NOMO-1 (cell line): ENCODE results near the gene TICAM2.

Experiments used
- DNase-seq, 2 experiments: peaks; one replicate each; lab custom pipeline; 2025; ENCODE audit not compliant: unreplicated experiment in 2 of 2; lab: John Stamatoyannopoulos, UW

Gene TICAM2

DNA sequence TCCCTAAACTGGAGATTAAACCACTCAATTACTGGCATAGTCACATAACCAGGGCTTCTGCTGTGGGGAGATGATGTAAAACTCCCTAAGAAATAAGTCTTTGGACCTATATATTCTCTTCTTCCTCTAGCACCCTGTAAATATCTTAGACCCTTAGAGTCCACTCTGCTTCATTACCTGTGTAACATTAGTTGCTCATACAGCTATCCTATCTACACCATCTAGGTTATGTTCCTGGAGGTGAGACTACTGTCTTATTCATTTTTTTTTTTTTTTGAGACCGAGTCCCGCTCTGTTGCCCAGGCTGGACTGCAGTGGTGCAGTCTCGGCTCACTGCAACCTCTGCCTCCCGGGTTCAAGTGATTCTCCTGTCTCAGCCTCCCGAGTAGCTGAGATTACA is 9.6 kb upstream of the TICAM2 start:
- no peak for DNase-seq

DNA sequence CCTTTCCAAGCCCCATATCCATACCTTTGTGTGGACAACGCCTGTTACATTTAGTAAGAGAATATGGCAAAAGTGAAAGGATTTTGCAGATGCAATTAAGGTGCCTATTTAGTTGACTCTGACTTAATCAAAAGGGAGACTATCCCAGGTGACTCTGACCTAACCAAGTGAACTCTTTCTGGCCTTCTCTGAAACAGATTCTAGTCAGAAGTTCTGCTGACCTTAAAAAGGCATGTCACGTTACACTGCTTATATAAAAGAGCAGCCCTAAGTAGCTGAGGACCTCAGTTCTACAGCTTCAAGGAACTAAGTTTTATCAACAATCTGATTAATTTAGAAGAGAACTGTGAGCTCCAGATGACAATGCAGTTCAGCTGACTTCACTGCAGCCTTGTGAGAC is 5.7 kb upstream of the TICAM2 start:
- DNase-seq = no peak

DNA sequence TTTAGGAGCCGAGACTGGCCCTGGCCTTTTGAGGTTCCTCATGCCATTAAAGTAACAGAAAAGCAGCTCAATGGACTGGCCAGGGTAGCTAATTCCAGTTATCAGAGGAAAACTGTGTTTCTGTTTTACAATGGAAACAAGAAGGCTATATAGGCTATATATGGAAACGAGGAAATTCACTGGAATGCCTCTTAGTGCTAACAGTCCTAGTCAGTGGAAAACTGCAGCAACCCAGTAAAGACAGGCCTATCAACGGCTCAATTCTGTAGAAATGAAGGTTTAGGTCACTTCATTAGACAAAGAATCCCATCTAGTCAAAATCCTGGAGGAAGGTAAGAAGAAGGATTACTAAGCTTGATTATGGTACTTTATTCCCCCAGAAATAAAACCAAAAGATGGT is 3.2 kb upstream of the TICAM2 start:
- DNase-seq = no peak

DNA sequence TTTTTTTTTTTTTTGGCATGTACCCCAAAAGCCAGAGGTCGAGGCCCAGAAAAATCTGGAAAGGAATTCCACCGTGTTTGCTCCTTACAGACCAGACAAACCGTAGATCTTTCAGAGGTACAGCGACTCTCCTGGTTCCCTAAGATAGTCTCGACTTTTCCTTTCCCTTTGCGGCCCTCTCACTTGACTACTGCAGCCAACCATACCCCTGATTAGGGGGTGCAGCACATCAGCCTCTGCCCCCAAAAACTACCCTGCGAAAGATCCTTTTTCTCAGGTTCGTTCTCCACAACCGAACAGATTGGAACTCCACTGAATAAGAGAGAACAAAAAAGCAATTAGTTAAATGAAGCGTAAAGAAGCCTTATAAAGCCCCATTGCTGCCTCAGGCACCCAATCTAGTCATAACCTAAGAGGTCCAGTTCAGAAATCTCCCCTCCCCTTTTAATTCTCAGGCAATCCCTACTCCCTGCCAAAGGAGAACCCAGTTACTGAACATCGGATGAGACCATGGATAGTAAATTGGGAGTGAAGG is 379 bp upstream of the TICAM2 start:
- no peak for DNase-seq

DNA sequence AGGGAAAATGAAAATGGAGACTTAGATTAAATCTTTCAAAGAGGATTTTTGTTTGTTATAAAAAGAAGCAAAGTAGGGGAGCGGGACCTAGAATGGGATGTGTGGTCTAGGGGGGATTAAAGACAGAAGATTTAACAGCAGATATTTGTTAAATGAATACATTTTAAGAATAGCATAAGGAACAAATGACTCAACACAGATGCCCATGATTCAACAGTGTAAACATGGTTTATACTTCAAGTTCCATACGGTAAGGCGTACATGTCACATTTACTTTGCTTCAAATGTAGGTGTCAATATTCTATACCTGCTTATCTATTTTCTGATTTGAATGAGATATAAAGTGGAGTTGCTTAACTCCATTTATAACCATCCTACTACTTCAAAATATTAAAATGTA is 1.5 kb downstream of the TICAM2 start:
- DNase-seq = no peak

DNA sequence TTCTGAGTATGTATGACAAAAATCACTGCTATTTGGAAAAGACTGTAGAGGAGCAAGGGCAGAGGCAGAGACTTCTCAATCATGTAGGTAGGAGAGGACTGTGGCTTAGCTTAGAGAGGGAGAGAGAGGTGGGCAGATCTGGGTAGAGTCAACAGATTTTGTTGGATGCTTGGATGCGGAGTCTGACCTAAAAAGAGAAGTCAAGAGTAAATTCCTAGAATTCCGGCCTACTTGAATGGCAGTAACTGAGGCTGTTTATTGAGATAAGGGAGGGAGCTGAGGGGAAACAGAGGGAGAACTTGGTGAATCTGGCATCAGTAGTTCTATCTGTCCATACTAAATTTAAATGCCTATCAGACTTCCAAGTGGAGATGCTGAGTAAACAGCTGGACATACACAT is 2.4 kb downstream of the TICAM2 start:
- no peak for DNase-seq

DNA sequence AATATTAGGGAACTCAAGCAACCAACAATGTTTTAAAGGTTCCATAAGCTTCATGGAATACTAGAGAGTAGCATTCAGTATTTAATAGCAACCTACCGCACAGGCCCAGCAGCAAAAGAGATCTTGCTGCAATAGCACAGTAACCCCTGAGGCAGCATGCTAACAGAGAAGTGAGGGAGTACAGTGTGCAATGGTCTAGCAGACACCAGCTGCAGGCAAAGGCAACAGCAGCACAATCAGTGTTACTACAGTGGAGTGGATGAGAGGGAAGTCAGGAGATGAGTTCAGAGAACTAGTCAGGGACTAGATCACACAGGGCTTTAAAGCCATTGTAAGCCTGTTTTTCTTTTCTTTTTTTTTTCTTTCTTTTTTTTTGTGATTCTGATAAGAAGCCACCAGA is 2.8 kb downstream of the TICAM2 start:
- DNase-seq = no peak

DNA sequence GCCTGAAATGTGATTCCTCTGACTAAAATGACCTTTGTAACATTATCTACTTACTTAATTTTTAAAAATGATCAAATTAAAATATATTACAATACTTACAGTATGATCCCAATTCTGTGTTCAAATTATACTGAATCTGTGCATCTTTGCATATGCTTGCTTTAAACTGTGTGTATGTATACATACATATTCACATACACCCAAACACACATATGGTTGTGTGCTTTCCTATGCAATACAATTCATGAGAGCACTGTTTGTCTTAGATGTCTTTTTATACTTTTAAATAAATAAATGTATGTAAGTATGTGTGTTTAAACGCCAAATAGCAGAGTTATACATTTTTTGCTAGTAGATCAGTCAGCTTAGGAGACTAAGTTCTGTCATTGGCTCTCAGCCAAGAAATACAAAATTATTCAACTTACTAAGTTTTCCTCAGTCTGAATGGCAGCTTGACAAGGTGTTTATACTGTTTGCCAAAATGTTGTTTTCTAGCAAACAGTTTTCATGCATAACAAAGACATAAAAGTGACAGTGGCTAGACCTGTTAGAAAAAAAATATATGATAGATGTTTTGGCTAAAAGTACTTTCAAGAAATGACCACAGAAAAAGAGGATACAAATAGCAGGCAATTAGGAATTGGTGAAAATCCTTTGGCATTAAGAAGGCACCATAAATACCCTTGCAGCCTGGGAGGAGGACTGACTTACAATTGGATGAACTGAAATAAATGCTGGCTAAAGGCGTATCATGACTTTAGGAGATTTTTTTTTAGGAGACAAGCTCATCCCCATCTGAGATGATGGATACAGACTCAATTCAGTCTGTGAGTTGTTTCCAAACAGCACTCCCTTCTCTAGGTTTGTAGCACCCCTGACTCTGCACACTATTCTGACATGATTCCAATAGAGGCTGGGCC is 7.9 kb downstream of the TICAM2 start:
- DNase-seq = no peak

DNA sequence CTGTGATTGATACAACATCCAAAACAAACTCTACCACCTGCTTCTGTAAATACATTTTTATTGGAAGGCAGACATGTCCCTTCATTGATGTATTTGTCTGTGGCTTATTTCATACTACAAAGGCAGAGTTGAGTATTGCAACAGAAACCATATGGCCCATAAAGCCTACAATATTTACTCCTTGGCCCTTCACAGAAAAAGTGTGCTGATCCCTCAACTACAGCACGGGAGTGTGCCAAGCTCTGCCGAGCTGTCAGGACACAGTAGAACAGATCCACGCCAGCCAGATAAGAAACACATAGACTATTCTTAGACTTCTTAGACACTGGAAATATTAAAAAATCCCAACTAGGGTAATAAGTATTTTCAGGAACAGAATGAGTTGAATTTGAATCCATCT is 13.2 kb downstream of the TICAM2 start:
- no peak for DNase-seq

DNA sequence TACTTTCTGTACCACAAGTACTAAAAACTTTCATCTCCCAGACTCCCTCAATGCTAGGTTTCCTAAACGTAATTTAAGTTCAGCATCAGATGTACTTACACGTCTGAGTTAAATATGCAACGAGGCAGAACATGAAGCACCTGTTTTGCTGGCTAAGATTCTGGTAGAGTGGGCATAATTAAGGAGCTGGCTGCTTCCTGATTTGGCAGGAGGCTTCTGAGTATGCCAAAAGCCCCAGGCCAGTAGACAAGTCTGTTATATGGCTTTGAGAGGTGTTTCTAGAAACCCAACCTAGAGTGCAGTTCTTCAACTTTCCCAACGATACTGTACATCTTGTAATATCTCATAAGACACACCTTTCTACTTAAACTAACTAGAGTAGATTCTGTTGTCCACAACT is 13.6 kb downstream of the TICAM2 start:
- no peak for DNase-seq

DNA sequence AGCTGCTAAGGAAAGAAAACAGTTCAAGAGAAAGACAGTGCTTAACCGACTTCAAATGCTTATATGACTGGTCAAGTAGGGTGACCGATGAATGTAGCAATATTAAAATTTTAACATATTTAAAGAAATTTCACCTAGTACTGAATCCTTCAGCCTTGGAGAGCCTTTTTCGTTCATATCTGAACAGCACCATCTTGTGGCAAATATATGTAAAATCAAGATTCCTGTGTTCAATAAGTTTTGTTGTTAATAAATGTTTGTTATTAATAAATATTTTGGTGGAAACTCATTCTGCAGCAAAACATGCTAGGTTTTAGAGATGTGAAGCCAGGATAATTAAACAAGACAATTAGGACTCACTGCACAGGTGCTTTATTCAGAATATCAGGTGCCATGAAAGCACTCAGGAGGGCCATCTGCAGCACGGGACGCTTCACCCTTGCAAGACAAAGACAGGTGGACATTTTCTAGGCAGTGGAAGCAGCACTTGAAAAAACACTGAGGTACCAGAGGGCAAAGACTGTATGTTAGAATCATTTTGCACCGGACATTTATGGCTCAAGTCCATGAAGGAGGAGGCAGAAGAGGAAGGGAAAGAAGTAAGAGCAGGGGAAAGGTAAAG is 15.6 kb downstream of the TICAM2 start:
- peak in 1 of 2 experiments; percentile 50 for DNase-seq

DNA sequence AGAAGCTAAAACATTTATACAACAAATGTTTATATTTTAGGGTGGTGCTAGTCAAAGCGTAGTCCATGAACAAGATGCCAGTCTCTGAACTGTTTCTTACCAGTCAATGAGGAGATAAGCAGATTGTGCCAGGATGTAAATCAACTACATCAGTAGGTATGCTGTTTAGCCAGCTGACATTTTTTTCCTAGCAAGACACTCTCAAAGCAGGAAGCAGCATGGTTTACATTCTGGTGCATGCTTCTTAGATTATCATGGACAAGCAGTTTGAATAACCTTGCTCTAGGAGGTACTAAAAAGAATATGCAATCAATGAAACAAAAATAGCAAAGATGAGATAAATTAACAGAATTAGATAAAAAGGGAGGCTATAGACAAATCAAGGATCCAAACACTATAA is 17.0 kb downstream of the TICAM2 start:
- DNase-seq = no peak

DNA sequence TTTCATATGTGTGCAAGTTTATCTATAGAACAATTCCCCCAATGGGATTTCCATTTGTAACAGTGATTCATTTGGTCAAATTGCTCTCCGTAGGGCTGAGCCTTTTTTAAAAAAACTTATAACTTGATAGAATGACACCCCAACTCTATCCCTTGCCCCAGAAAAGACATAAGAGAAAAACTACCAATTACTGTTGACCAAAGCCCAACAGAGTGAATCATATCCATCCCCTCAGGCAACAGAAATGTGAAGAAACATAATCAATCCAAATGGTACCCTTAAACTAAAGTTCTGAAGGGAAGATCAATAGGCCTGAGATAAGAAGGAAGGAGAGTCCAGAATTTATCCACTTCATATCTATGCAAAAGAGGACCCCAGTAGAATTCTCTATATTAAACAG is 17.8 kb downstream of the TICAM2 start:
- DNase-seq = no peak

DNA sequence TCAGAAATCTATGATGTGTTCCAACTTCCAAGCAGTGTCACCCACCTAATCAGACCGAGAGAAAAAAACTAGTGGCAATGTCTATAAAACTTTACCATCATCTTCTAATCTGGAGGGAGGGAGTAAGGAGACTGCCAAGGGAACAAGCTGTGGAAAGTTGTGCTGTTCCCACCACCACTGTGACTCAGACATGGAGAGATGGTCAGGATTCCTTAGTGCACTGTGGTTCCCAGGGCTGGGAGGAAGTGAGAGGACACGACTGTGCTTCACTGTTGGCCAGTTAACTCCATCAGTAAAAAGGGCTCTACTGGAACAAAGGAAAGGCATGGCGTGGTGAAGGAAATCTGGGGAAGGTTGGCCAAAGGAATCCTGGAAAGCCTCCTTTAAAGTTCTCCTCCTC is 18.8 kb downstream of the TICAM2 start:
- DNase-seq = no peak

DNA sequence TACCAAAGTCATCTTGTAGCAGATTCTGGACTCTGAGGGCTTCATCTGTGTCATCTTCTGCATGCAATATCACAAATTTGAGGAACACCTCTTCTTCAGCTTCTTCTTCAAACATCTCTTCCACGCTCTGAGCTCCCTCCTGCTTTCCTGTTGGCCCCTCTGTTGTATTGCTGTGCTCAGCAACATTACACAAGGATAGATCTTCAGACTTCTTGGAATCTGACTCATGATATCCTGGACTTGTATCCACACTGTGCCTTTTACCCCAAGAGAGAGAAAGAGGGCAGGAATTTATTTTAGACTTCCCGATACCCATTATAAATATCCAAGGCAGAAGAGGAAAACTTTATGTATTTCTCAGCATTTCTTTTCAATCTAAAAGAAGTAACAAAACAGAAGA is 21.3 kb downstream of the TICAM2 start:
- DNase-seq = no peak

DNA sequence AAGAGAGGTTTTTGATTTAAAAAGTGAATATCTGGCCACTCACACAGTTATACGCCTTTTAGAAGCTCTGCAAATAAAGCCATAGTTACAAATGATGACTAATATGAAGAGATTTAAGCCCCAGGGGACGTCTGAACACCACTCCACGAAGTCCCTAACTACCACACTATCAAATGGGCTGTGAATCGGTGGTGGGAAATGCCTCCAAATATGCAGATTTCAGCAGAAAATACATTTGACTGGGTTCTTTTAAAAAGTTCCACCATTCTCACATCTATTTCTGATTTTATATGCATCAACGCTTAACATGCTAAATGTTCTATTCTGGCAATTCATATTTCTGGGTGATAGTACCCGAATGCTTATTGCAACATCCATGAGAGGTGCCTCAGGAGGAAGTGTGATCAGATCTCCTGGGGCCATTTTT is 22.5 kb downstream of the TICAM2 start:
- no peak for DNase-seq

DNA sequence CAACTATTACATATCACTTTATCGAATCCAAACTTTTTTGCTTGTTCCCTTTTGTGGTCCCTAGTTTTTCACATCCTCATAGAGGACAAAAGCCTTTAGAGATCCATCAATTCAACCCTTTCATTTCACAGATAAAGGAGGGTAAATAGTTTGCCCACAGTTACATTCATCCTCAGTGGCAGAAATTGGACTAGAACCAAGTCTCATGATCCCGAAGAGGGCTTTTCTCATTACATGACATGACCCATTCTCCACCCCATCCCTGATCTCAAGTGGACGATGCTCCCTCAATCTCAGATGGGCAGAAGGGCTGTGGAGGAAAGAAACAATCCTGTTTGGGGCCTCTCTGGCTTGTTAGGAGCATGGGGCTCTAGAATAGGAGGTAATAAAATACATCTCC is 23.1 kb downstream of the TICAM2 start:
- no peak for DNase-seq

DNA sequence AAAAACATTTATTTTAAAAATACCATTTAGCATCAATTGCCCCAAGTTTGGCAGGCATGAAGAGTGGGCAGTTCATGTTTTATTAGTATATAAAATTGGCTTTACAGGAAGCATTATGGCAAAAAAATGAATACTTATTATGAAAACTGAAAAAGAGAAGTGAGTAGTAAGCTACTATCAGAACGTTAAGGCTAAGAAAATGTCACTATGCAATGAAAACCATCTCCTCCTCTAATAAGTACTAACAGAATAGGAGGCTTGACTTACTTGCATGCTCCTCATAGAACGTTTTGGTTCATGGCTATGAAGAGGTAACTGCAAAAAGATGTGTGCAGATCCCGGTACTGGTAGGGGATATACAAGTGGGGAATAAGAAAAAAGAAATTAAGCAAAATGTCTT is 23.6 kb downstream of the TICAM2 start:
- DNase-seq = peak in 1 of 2 experiments; percentile 29

DNA sequence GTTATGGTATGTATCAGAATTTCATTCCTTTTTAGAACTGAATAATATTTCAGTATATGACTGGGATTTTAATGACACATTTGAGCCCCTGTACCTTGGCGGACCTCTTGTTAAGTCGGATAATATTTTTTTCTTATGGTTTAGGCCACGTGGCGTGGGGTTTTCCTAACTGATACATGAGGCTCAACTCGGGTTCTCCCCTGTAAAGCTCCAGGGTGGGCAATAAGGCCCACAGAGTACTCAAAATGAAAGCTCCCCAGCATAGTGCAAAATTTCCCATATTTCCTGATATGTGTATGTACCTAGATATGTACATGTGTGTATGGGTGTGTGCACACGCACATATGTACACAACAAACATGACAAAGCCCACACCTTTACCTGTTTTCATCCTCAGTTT is 24.5 kb downstream of the TICAM2 start:
- DNase-seq = no peak

DNA sequence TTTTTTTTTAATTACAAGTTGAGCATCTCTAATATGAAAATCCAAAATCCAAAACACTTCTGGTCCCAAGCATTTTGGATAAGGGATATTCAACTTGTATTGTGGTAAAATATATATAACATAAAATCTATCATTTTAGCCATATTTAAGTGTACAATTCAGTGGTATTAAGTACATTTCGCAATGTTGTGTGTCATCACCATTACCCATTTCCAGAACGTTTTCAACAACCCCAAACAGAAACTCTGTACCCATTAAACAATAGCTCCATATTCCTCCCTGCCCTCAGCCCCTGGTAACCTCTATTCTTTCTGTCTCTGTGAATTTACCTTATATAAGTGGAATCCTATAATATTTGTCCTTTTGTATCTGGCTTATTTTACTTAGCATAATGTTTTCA is 24.9 kb downstream of the TICAM2 start:
- no peak for DNase-seq

DNA sequence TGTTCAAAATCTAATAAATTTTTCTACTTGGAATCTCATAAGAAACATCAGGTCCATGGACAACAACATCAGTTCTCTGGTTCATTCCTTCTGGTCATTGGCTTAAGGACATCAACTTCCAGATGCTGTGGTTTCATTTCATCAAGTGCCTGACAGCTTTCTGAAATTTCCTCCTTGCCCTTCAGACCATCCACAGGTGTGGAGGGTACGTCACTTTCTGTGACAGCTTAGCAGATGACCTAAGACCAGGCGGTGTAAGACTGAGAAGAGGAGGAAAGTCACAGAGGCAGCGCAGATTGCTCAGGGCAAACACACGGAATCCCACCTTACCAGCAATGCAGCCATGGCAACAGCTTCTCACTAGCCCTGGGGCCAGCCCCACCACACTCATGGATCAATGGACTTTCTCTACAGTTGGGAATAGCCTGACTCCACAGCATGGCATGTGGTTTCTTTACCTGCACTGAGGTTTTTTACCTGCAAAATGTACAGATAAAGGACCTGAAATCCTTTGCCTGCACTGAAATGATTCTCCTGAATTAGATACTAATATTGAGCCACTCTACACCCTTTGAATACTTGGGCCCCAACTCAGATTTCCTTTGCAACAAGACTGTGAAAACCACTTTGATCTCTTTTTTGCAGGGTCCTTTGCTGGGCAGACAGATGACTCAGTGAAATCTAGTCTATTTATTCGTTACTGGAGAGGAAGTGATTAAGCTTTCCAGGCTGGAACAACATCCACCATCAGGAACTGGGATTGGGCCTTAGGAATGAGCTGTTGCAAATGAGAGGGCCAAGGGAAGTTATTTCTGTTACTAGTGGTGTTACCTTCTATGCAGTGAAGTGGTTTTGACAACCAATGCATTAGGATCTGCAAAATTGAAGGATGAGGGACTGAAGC is 26.9 kb downstream of the TICAM2 start:
- no peak for DNase-seq
